Measurements from ENCODE around the gene ZFC3H1.

- TF ChIP-seq POLR2AphosphoS5 (IDR thresholded peaks at IDR 0.05; ENCODE audit: insufficient read depth in 1 of 2, low read depth in 1 of 2): no peak
- TF ChIP-seq, protein P1, sequence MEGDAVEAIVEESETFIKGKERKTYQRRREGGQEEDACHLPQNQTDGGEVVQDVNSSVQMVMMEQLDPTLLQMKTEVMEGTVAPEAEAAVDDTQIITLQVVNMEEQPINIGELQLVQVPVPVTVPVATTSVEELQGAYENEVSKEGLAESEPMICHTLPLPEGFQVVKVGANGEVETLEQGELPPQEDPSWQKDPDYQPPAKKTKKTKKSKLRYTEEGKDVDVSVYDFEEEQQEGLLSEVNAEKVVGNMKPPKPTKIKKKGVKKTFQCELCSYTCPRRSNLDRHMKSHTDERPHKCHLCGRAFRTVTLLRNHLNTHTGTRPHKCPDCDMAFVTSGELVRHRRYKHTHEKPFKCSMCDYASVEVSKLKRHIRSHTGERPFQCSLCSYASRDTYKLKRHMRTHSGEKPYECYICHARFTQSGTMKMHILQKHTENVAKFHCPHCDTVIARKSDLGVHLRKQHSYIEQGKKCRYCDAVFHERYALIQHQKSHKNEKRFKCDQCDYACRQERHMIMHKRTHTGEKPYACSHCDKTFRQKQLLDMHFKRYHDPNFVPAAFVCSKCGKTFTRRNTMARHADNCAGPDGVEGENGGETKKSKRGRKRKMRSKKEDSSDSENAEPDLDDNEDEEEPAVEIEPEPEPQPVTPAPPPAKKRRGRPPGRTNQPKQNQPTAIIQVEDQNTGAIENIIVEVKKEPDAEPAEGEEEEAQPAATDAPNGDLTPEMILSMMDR (IDR thresholded peaks at IDR 0.05): no peak
Measured at GRCh38 chr12:71625476-71625875, 38.2 kb downstream of the ZFC3H1 start.
